Measurements from ENCODE around the gene FBXO3. TPM values are rescaled to one million over a fixed set of nuclear protein-coding genes. Genes with fewer than 3 reads are reported as not detected.

FBXO3 gene
- total RNA-seq, 1 experiment from 2014 or later = 29.6 TPM

- ChIA-PET POLR2A (no interaction called here), CTCF (interaction anchor here (2.0 kb wide), 1 partner anchor 29 kb away, joined by 5 read pairs; no protein-coding TSS in a partner anchor)
- H3K27me3 Mint-ChIP-seq (ENCODE audit: insufficient read depth, unreplicated experiment) = no peaks in the 10 kb centered on the region
- H3K9me3 Mint-ChIP-seq (ENCODE audit: unreplicated experiment) = no peaks in the 10 kb centered on the region
- no peak overlapping the region for H3K27ac Mint-ChIP-seq (ENCODE audit: unreplicated experiment)
- H3K4me1 Mint-ChIP-seq (ENCODE audit: low read depth, unreplicated experiment) = peaks cover 6% of the 10 kb centered on the region
- Histone ChIP-seq H3K9me3 (no peaks in the 10 kb centered on the region), H3K4me3 (ENCODE audit: low read depth, low read length) (no peak overlapping the region), H3K27me3 (replicated peaks; ENCODE audit: control insufficient read depth, insufficient read depth, low read length) (no peaks in the 10 kb centered on the region), H3K36me3 (ENCODE audit: control insufficient read depth, insufficient read depth, low read length) (no peaks in the 10 kb centered on the region), H3K4me1 (no peaks in the 10 kb centered on the region)
- H3K36me3 Mint-ChIP-seq (ENCODE audit: insufficient read depth, unreplicated experiment) = peaks cover 13% of the 10 kb centered on the region
- H3K4me3 Mint-ChIP-seq (ENCODE audit: unreplicated experiment) = no peak overlapping the region
- BruUV-seq (replicated peaks) = no TSS peak
- TF ChIP-seq, protein P1, sequence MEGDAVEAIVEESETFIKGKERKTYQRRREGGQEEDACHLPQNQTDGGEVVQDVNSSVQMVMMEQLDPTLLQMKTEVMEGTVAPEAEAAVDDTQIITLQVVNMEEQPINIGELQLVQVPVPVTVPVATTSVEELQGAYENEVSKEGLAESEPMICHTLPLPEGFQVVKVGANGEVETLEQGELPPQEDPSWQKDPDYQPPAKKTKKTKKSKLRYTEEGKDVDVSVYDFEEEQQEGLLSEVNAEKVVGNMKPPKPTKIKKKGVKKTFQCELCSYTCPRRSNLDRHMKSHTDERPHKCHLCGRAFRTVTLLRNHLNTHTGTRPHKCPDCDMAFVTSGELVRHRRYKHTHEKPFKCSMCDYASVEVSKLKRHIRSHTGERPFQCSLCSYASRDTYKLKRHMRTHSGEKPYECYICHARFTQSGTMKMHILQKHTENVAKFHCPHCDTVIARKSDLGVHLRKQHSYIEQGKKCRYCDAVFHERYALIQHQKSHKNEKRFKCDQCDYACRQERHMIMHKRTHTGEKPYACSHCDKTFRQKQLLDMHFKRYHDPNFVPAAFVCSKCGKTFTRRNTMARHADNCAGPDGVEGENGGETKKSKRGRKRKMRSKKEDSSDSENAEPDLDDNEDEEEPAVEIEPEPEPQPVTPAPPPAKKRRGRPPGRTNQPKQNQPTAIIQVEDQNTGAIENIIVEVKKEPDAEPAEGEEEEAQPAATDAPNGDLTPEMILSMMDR (IDR thresholded peaks at IDR 0.05; ENCODE audit: insufficient read depth in 1 of 2, low read depth in 1 of 2, low read length in 1 of 2, severe bottlenecking in 1 of 2, unreplicated experiment in 1 of 2) = no peak
- no peak for DNase-seq
- intact Hi-C loops (cut with micrococcal nuclease; ENCODE audit: unreplicated experiment) = no loop called here
Measured at GRCh38 chr11:33713856-33714398, 60.4 kb downstream of the FBXO3 start.

- H3K27me3 Mint-ChIP-seq (ENCODE audit: insufficient read depth, unreplicated experiment) = no peaks in the 10 kb centered on the region
- intact Hi-C loops (cut with micrococcal nuclease; ENCODE audit: unreplicated experiment) = no loop called here
- CTCF ChIA-PET = interaction anchor here (0.6 to 2.0 kb wide), 2 partner anchors 22 to 29 kb away, joined by 3 to 5 read pairs; no protein-coding TSS in a partner anchor
- H3K27ac Mint-ChIP-seq (ENCODE audit: unreplicated experiment) = no peak overlapping the region
- H3K4me3 Mint-ChIP-seq (ENCODE audit: unreplicated experiment) = no peak overlapping the region
- H3K9me3 Mint-ChIP-seq (ENCODE audit: unreplicated experiment) = no peaks in the 10 kb centered on the region
- no TSS peak for BruUV-seq (replicated peaks)
- Histone ChIP-seq H3K4me1 (no peaks in the 10 kb centered on the region), H3K4me3 (ENCODE audit: low read depth, low read length) (no peak overlapping the region), H3K36me3 (ENCODE audit: control insufficient read depth, insufficient read depth, low read length) (no peaks in the 10 kb centered on the region), H3K9me3 (no peaks in the 10 kb centered on the region), H3K27me3 (replicated peaks; ENCODE audit: control insufficient read depth, insufficient read depth, low read length) (no peaks in the 10 kb centered on the region)
- POLR2A ChIA-PET = no interaction called here
- H3K36me3 Mint-ChIP-seq (ENCODE audit: insufficient read depth, unreplicated experiment) = peaks cover 19% of the 10 kb centered on the region
- TF ChIP-seq, protein P1 (IDR thresholded peaks at IDR 0.05; ENCODE audit: insufficient read depth in 1 of 2, low read depth in 1 of 2, low read length in 1 of 2, severe bottlenecking in 1 of 2, unreplicated experiment in 1 of 2) = no peak
- no peak for DNase-seq
- H3K4me1 Mint-ChIP-seq (ENCODE audit: low read depth, unreplicated experiment) = peaks cover 6% of the 10 kb centered on the region
Measured at GRCh38 chr11:33713151-33713855, 61.0 kb downstream of the FBXO3 start.

DNA sequence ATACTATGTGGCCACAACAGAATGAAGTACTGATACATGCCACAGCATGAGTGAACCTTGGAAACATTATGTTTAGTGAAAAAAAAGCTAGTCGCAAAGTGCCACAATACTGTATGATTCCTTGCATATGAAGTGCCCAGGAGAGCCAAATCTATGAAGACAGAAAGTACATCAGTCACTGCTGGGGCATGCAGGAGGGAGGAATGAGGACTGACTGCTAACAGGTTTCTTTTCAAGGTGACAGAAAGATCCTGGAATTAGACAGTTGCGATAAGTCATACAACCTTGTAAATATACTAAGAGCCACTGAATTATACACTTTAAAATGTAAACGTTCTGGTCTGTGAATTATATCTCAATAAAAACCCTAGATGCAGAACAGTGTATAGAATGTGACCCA is 61.9 kb downstream of the FBXO3 start:
- Mint-ChIP-seq H3K4me3 (ENCODE audit: unreplicated experiment) (no peak overlapping the region), H3K9me3 (ENCODE audit: unreplicated experiment) (no peaks in the 10 kb centered on the region), H3K36me3 (ENCODE audit: insufficient read depth, unreplicated experiment) (peaks cover 19% of the 10 kb centered on the region), H3K4me1 (ENCODE audit: low read depth, unreplicated experiment) (peaks cover 6% of the 10 kb centered on the region), H3K27ac (ENCODE audit: unreplicated experiment) (no peak overlapping the region), H3K27me3 (ENCODE audit: insufficient read depth, unreplicated experiment) (no peaks in the 10 kb centered on the region)
- POLR2A ChIA-PET = no interaction called here
- Histone ChIP-seq H3K4me1 (no peaks in the 10 kb centered on the region), H3K36me3 (ENCODE audit: control insufficient read depth, insufficient read depth, low read length) (no peaks in the 10 kb centered on the region), H3K27me3 (replicated peaks; ENCODE audit: control insufficient read depth, insufficient read depth, low read length) (no peaks in the 10 kb centered on the region), H3K4me3 (ENCODE audit: low read depth, low read length) (no peak overlapping the region), H3K9me3 (no peaks in the 10 kb centered on the region)
- intact Hi-C loops (cut with micrococcal nuclease; ENCODE audit: unreplicated experiment) = no loop called here
- no peak for DNase-seq
- CTCF ChIA-PET = no interaction called here
- TF ChIP-seq, protein P1 (IDR thresholded peaks at IDR 0.05; ENCODE audit: insufficient read depth in 1 of 2, low read depth in 1 of 2, low read length in 1 of 2, severe bottlenecking in 1 of 2, unreplicated experiment in 1 of 2) = no peak
- BruUV-seq (replicated peaks) = no TSS peak
